ENCODE data around the gene IL17RB. TPM values are rescaled to one million over a fixed set of nuclear protein-coding genes. Genes with fewer than 3 reads are reported as not detected.

The IL17RB gene
- total and polyA plus RNA-seq, 2 of the 8 experiments (the other 6 are each of a cell fraction or from before 2014, with no cell fraction given), result 7.0 to 24.6 TPM

- peaks cover 0 to 3% (median 1%) of the 10 kb centered on the region in 4 experiments; a peak in 1 of 7 replicates for H3K4me1 ChIP-seq (replicated peaks in 1 of 4; ENCODE audit: control insufficient read depth in 3 of 4, insufficient read depth in 4 of 4, low read length in 3 of 4)
- H3K79me1 ChIP-seq (ENCODE audit: low read depth, low read length), result no peaks in the 10 kb centered on the region
- no peak overlapping the region for H2AK5ac ChIP-seq (ENCODE audit: low read depth, low read length)
- H3K18ac ChIP-seq (ENCODE audit: extremely low read depth, low read length), result no peak overlapping the region
- H2BK15ac ChIP-seq (ENCODE audit: low read length), result no peak overlapping the region
- no peak overlapping the region for H4K91ac ChIP-seq (replicated peaks; ENCODE audit: insufficient read length, low read length)
- H3K4ac ChIP-seq (replicated peaks; ENCODE audit: insufficient read length, low read depth, low read length), result no peak overlapping the region
- H2BK5ac ChIP-seq (ENCODE audit: low read depth, low read length), result no peak overlapping the region
- POLR2A ChIA-PET (ENCODE audit: partially characterized antibody), result interaction anchor here (0.7 kb wide), 1 partner anchor 66 kb away, joined by 3 read pairs; no protein-coding TSS in a partner anchor
- H2BK20ac ChIP-seq (ENCODE audit: low read length), result no peak overlapping the region
- H2AFZ ChIP-seq (ENCODE audit: low read length), result no peak overlapping the region
- H3K56ac ChIP-seq (replicated peaks; ENCODE audit: insufficient read length, low read depth, low read length), result no peak overlapping the region
- H3K4me3 ChIP-seq (ENCODE audit: extremely low read depth in 1 of 4, insufficient read depth in 2 of 4, low read depth in 3 of 4, low read length in 4 of 4), result no peak overlapping the region
- no peak overlapping the region for H3K27ac ChIP-seq (ENCODE audit: low read depth, low read length)
- H3K14ac ChIP-seq (ENCODE audit: insufficient read length), result no peak overlapping the region
- H3K4me2 ChIP-seq (ENCODE audit: insufficient read depth in 1 of 2, low read depth in 2 of 2, low read length in 2 of 2), result no peak overlapping the region
- H3K9ac ChIP-seq (replicated peaks in 1 of 4; ENCODE audit: extremely low read depth in 1 of 4, low read depth in 3 of 4, low read length in 3 of 4), result no peak overlapping the region
- H4K8ac ChIP-seq (ENCODE audit: extremely low read depth, insufficient read depth, low read length), result no peak overlapping the region
- no peaks in the 10 kb centered on the region; the same call in 1 of the 2 replicates for H3K23me2 ChIP-seq (ENCODE audit: low read depth, low read length)
- CTCF ChIA-PET (ENCODE audit: partially characterized antibody), result interaction anchor here (1.0 to 1.6 kb wide), 5 partner anchors 9 to 135 kb away, joined by 3 to 8 read pairs (median 3); no protein-coding TSS in a partner anchor
- DNase-seq (ENCODE audit: low read depth in 1 of 2, low spot score in 2 of 2) (no peak), FAIRE-seq (no peak)
- WGBS, 2 experiments (ENCODE audit: extremely low coverage in 1 of 2, insufficient coverage in 1 of 2, insufficient read length in 1 of 2, insufficient replicate concordance in 2 of 2, low coverage in 1 of 2, low lambda C conversion rate in 2 of 2, missing lambda C conversion rate in 1 of 2), result 87% methylated on average over 4 of the region's 4 CpGs; no CpG with 5 or more reads in 1 of the 2 experiments
- H2BK120ac ChIP-seq (replicated peaks; ENCODE audit: low read depth, low read length), result no peak overlapping the region
- H3K79me2 ChIP-seq (ENCODE audit: control insufficient read depth in 1 of 2, insufficient read depth in 2 of 2, low read length in 2 of 2), result no peaks in the 10 kb centered on the region
- H3K36me3 ChIP-seq (ENCODE audit: control insufficient read depth in 2 of 4, insufficient read depth in 4 of 4, low read length in 3 of 4), result peaks cover 0 to 10% (median 3%) of the 10 kb centered on the region in 4 experiments; a peak in 5 of 8 replicates
- no peaks in the 10 kb centered on the region for H3K27me3 ChIP-seq (replicated peaks in 1 of 4; ENCODE audit: control insufficient read depth in 3 of 4, extremely low read depth in 1 of 4, insufficient read depth in 3 of 4, low read length in 3 of 4)
- no peaks in the 10 kb centered on the region for H3K9me3 ChIP-seq (ENCODE audit: insufficient read depth in 2 of 2, low read depth in 1 of 2, low read length in 1 of 2)
- H4K5ac ChIP-seq (ENCODE audit: insufficient read length, low read depth, low read length), result no peak overlapping the region
- H3K23ac ChIP-seq (ENCODE audit: insufficient read length), result no peak overlapping the region
- peaks cover 3% of the 10 kb centered on the region in 2 experiments for H4K20me1 ChIP-seq (replicated peaks in 1 of 2; ENCODE audit: control insufficient read depth in 1 of 2, insufficient read depth in 2 of 2, low read length in 2 of 2)
- no peak overlapping the region for H2BK12ac ChIP-seq (ENCODE audit: low read depth, low read length)
- TF ChIP-seq TAF1 (IDR thresholded peaks at IDR 0.05; ENCODE audit: low read depth, low read length), result no peak
- TF ChIP-seq, protein P1, sequence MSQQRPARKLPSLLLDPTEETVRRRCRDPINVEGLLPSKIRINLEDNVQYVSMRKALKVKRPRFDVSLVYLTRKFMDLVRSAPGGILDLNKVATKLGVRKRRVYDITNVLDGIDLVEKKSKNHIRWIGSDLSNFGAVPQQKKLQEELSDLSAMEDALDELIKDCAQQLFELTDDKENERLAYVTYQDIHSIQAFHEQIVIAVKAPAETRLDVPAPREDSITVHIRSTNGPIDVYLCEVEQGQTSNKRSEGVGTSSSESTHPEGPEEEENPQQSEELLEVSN (IDR thresholded peaks at IDR 0.05), result no peak
- TF ChIP-seq HDAC6 (IDR thresholded peaks at IDR 0.05; ENCODE audit: low read depth, low read length), result no peak
- TF ChIP-seq RNF2 (IDR thresholded peaks at IDR 0.05; ENCODE audit: borderline replicate concordance, low read depth, low read length, missing control alignments, poor library complexity, severe bottlenecking), result no peak
- no peak for TF ChIP-seq PHF8 (conservative IDR thresholded peaks at IDR 0.05; ENCODE audit: low read depth, low read length)
- TF ChIP-seq CHD1 (IDR thresholded peaks at IDR 0.05; ENCODE audit: low read depth, low read length), result no peak
- no peak for TF ChIP-seq CBX8 (IDR thresholded peaks at IDR 0.05; ENCODE audit: borderline replicate concordance, low read depth, low read length)
- TF ChIP-seq SIN3A (conservative IDR thresholded peaks at IDR 0.05 in 1 of 2, IDR thresholded peaks at IDR 0.05 in 1 of 2; ENCODE audit: low read depth in 1 of 2, low read length in 2 of 2), result no peak
- no peak for TF ChIP-seq SAP30 (IDR thresholded peaks at IDR 0.05; ENCODE audit: insufficient read depth, insufficient replicate concordance, low read length)
- TF ChIP-seq ATF2 (IDR thresholded peaks at IDR 0.05; ENCODE audit: low read length), result no peak
Observed at GRCh38 chr3:53824795-53825194, 21.6 kb upstream of the IL17RB start.
